Measurements from ENCODE around the gene RXRG. TPM values are rescaled to one million over a fixed set of nuclear protein-coding genes. Genes with fewer than 3 reads are reported as not detected.

RXRG gene
- total RNA-seq, 1 experiment from 2014 or later, result not detected

DNA sequence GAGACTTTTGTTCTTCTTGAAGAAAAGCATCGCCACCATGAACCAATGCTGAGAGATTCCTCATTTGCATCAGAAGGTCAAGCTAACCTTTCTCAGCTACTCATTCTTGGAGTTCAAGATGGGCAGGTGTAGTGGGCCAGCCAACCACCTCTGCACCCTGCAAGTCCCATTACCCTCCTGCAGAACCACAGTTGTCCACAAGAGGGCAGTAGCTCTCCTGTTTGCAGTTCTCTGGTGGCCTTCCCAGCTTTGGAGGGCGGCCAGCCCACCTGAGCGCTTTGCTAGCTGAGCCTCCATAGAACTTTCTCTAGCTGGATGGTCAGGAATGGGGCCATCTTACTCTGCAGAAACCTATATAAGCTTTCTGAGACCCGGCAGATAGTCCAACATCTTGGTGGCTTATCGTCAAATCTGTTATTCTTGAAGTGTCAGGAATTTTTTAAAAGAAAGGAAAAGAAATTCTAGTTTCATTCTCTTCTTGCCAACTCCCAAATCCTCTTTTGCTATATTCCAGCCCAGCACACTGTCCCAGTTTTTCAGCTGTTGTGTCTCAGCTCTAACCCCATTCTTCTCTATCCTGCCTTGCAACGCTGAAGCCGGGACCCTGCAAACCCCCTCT is 77.4 kb downstream of the RXRG start:
- peaks cover 2% of the 10 kb centered on the region; the same call in 1 of the 2 replicates for H3K9me3 ChIP-seq
- DNase-seq, result peak; percentile 75
- H3K27me3 ChIP-seq, result no peaks in the 10 kb centered on the region; the same call in 1 of the 2 replicates
- no peak overlapping the region for H3K4me3 ChIP-seq
- H3K36me3 ChIP-seq, result no peaks in the 10 kb centered on the region

DNA sequence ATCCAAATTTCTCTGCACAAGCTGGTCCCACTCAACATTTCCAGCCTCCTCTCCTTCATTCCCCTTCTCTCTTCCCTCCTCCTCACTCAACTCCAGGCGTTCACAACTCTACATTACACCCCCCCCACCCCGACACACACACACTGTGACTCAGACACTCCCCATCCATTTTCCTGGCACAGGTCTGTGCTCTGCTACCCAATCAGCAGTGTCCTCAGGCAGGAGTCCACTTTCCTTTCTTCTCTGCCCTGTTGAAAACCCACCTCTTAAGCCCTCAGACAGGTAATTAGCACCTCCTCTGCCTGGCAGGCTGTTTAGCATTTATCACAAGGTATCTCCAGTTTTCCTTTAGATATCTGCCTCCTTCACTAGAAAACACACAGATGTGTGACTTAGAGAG is 79.6 kb downstream of the RXRG start:
- no peak overlapping the region for H3K4me3 ChIP-seq
- H3K27me3 ChIP-seq, result no peaks in the 10 kb centered on the region
- DNase-seq, result peak; percentile 83
- H3K9me3 ChIP-seq, result peaks cover 2% of the 10 kb centered on the region; the same call in 1 of the 2 replicates
- no peaks in the 10 kb centered on the region for H3K36me3 ChIP-seq

DNA sequence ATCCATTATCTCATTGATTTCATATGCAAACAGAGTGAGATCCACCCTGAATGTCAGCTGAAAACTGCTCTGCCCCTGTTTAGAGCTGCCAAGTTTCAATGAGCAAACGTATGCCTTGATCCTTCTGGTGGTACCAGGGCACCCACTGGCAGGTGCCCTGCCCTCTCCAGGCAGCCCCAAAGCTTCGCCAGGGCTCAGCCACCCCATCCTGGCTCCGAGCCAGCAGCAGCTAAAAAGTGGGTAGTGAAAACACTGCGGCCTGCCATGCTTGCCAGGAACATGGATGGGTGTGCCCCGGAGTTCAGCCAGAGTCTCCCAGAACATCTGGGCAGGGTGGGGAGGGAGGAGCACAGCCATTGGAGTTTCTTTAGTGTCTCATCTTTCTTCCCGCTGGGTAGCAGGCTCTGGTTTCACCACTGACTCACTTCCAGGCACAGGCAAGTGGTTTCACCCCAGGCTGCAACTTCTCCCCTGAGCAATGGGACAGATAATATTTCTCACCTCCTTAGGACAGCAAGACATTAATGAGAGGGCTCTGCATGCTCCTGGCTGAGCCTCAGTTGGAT is 80.3 kb downstream of the RXRG start:
- Histone ChIP-seq H3K36me3 (no peaks in the 10 kb centered on the region), H3K27me3 (no peaks in the 10 kb centered on the region), H3K4me3 (no peak overlapping the region), H3K9me3 (no peaks in the 10 kb centered on the region)
- peak; percentile 97 for DNase-seq

DNA sequence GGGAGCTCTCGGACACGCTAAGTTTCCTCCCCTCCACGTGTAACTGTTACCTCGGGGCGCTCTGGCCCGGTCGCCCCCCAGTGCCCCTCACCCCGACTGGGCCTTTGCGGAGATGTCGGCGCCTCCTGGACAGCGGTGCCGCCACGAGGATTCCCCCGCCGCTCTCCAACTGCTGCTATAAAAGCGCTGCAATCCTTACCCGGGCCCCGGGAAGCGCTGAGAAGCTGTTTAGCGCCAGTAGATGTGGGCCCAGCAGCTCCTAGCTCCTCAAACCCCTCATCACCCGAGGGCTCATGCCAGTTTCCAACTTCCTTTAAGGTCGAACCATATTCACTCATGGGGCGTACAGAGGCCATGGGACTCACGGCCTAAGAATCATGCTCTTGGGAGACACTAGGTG is 88.0 kb downstream of the RXRG start:
- H3K36me3 ChIP-seq, result no peaks in the 10 kb centered on the region
- no peaks in the 10 kb centered on the region for H3K27me3 ChIP-seq
- no peak overlapping the region for H3K4me3 ChIP-seq
- no peak for DNase-seq
- H3K9me3 ChIP-seq, result no peaks in the 10 kb centered on the region

DNA sequence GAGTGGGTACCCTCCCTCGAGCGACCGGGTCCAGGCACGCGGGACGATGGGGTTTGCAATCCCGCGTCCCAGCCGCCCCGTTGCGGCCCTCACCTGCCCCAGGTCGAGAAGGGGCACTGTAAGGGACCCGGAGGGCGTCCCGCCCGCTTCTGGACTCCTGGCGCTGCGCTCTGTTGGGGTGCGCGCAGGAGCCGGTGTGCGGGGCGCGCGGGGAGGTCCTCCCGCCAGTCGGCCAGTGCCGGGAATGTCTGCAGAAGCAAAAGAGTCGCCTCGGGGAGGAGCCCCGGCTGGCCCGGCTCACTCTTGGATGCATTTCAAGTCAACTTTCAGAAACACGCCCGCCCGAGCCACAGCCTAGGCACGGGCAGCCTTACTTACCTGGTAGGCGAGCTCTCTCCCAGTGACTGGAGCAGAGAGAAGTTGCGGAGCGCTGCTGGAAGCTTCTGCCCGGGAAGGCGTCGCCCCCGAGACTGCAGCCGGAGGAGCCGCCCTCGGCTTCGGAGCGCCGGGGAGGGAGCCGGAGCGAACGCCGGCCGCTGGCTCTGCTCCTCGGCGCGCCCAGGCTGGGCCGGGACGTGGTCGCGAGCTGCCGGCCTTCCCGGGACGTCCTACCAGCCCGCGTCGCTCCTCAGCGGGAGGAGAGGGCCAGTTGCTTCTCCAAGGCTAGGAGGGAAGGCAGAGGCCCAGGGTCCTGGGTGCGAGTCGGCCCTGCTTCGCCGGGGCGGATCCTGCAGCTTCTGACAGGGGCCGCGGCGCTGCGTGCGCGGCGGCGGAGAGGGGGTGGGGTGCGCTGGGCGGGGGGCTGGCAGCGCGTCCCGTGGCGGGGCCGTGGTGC is 88.7 kb downstream of the RXRG start, which contains the start of gene LMX1A:
LMX1A (minus strand) TSS at position 739 of the 835 bp plus-strand sequence. CDS start 1,156 bp downstream, outside the sequence.
- DNase-seq, result peak; percentile 41
- Histone ChIP-seq H3K27me3 (no peaks in the 10 kb centered on the region), H3K36me3 (no peaks in the 10 kb centered on the region), H3K9me3 (no peaks in the 10 kb centered on the region), H3K4me3 (peak within 1 kb of the TSS; percentile 41)

DNA sequence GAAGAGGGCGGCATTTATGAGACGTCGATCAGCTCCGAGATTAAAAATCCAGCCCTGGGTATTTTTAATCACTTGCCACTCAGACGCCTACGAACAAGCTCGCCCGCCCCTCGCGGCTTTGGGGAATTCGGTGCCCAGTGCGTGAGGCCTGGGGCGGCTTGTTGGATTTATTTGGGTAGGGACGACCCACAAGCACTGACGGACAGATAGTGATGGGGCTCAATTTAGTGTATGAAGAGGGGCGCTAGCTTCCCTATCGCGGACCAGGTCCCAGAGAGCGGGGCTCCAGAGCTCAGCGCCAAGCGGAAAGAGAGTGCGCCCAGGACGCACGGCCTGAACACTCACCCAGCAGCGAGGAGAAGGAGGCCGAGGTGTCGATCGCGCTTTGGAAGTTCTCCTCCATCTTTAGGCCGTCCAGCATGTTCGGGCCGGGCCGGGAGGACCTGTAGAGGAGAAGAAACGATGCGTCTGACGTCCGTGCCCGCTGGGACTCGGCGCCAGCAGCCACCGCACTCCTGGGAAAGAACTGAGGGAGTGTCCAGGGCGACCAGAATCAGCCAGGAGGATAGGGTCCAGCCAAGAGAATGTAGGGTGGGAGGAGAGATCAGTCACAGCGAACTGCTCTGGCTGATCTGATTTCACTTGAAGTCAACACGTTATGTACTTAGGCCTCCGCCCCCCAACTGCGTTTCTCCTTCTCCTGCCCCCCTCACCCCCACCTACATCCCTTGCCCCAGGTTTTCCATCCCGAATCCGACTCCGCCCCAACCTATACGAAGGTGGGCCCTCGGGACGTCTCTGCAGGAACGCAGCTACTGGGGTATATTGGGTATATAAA is 89.6 kb downstream of the RXRG start:
- H3K36me3 ChIP-seq, result no peaks in the 10 kb centered on the region
- no peak for DNase-seq
- peaks cover 4% of the 10 kb centered on the region; the same call in 1 of the 2 replicates for H3K27me3 ChIP-seq
- H3K9me3 ChIP-seq, result no peaks in the 10 kb centered on the region
- peak overlapping the region; percentile 41 for H3K4me3 ChIP-seq

DNA sequence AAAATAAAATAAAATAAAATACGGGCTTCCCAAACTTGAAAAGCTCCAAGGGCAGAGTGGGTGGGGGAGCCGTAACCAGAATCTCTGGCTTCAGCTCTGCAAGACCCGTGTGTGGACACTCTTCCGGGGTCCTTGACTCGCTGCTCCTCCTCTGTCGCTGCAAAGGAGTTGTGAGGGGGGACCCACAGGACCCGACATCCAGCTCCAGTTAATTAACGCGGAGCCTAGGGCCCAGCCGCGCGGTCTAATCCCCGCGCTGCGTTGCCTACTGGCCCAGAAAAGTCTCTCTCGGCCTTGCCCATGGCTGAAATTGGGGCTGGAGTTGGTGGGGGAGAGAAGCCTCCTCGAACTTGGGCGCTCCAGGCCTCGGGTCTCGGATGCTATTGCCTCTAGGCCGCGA is 90.2 kb downstream of the RXRG start:
- H3K36me3 ChIP-seq, result no peaks in the 10 kb centered on the region
- no peak overlapping the region for H3K4me3 ChIP-seq
- no peak for DNase-seq
- no peaks in the 10 kb centered on the region for H3K9me3 ChIP-seq
- peaks cover 5% of the 10 kb centered on the region for H3K27me3 ChIP-seq

DNA sequence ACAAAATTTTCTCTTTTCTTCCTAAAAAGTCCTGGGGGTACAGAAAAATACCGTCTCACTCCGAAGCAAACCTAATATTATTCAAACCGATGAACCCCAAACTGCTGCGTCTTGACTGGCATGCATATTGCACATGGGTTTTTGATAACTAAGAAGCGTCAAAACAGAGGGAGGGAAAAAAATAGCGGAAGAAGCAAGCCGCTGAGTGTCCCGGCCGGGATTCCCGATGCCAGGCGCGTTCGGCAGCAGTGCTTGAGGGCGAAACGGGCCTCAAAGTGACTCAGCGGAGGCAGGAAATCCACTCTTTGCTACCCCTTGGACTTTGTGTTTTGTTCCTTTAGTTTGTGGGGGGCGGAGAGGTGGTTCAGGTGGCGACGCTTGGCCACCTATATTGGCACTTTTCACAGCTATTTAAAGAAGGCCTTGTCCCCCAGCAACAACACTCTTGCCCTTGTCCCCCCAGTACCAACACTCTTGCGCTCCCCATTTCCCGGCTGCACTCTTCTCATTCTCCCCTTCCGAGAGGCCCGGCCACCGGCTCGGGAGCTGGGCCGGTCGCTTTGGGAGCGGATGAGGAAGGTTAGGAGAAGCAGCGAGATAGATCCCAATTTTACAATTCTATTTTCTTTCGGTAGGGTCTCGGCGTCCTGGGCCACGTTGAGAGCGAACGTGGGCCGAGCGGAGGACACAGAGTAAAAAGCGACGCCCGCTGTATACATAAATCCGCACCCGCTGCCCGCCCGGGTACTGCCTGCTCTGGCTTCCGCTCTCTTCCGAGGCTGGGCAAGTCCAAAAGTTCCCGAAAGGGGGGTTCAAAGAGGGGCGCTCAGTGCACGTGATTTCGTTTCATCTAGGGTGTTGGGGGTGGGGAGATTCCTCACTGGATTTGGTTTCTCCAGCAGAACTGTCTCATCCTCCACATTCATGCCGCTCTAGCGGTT is 90.9 kb downstream of the RXRG start:
- Histone ChIP-seq H3K36me3 (no peaks in the 10 kb centered on the region), H3K4me3 (no peak overlapping the region), H3K9me3 (no peaks in the 10 kb centered on the region), H3K27me3 (peaks cover 8% of the 10 kb centered on the region)
- DNase-seq, result no peak

DNA sequence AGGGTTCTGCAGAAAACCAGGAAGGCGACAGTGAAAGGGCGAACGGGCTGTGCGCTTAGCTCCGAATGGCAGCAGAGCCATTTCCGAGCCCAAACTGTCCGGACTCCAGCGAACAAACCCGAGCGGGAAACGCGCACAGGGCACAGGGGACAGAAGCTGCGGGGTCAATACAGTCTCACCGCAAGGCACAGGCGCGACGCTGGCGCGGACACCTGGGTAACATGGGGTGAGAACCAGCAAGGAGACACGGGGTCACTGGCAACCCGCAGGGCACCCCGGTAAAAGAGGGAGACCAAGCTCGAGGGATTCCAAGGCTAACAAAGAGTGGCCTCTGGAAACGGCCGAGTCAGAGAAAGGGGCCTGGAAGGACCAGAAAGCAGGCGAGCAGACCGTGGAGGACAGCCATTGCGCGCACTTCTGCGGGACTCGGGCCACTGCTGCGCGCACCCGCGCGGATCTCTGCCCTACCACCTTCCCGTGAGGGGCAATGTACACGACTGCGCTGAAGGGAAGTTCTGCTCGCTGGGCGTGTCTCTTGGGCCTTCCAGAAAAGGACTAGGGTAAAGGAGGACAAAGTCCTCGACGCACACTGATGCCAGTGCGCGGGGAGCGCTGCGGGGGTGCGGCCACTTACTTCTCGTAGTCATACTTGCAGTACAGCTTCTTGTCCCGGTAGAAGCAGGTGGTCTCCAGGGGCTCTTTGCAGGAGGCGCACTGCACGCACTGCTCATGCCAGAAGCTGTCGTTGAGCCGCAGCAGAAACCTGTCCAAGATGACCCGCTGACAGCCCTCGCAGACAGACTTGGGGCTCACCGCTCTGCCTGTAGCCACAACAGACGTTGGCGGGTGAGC is 92.3 kb downstream of the RXRG start:
- H3K9me3 ChIP-seq, result no peaks in the 10 kb centered on the region
- no peaks in the 10 kb centered on the region for H3K36me3 ChIP-seq
- no peak overlapping the region for H3K4me3 ChIP-seq
- no peak for DNase-seq
- H3K27me3 ChIP-seq, result peaks cover 8% of the 10 kb centered on the region

DNA sequence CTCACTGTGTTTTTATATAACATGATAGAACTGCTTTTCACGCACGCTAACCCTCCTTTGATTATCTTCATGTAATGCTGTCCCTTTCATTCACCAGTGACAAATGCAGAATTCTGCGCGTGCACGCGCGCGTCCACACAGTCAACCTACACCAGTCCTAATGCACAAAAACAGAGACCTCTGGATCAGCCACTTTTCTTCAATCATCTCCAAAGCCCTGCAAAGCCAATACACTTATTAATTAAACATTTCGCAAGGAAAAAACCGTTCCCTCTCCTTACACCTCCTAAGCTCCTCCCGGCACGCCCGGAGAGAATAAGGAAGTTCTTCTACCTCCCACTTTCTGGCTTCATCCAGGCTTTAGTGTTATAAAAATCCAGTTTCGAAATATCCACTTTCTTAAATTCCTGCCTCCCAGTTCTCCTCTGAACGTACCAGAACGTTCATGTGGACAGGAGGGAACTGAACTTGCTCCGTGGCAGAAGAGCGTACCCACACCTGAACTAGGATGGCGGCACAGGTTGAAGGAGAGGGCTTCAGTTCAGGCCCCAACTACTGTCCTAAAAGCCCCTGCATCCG is 93.0 kb downstream of the RXRG start:
- H3K36me3 ChIP-seq, result no peaks in the 10 kb centered on the region
- no peak overlapping the region for H3K4me3 ChIP-seq
- peaks cover 8% of the 10 kb centered on the region for H3K27me3 ChIP-seq
- no peak for DNase-seq
- no peaks in the 10 kb centered on the region for H3K9me3 ChIP-seq

Other genes with a start within 250 kb of the RXRG start
- gene LMX1A, start 88.4 kb downstream of the RXRG start, total RNA-seq (2014; rRNA removed; shearing (Covaris generic); ENCODE audit: low replicate concordance), result not detected in 2 replicates
- not detected in 2 replicates for gene LRRC52, start 98.9 kb upstream of the RXRG start, total RNA-seq (2014; rRNA removed; shearing (Covaris generic); ENCODE audit: low replicate concordance)
- 148 and 168 TPM in 2 replicates for gene MGST3, start 186.1 kb upstream of the RXRG start, total RNA-seq (2014; rRNA removed; shearing (Covaris generic); ENCODE audit: low replicate concordance)

Data from MG63 (cell line).